Measurements from ENCODE around the gene HCK.
"Not testable (repeated sequence)": the region's sequence is repeated elsewhere in the genome, so short reads cannot be mapped to it uniquely, and the experiment has no call there.

HCK gene

DNA sequence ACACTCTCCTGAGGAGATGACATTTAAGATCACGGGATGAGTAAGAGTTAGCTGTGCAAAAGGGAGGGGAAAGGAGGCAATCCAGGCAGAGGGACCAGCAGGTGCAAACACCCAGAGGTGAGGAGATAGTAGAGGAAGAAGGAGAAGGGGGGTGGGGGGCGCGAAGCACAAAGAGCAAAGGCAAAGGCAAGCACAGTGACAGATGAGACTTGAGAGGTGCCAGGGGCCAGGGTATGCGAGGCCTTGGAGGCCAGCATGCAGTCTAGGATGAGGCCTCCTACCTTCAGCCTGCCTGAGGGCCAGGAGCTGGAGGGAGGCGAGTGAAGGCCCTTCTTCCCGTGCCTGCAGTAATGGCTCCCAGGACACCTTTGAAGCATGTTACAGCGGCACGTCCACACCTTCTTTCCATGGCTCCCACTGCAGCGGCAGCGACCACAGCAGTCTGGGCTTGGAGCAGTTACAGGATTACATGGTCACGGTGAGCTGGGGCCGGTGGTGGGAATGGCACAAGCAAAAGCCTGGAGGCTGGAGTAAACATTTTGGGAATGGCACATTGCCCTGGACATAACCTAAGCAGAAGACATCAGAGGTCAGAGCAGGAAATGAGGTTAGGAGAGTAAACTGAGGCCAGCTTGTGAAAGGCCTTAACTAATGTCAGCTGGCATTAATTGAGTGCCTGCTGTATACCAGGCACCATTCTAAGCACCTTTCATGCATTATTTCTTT lies 23.2 kb upstream of the HCK start:
- DNase-seq: no peak

DNA sequence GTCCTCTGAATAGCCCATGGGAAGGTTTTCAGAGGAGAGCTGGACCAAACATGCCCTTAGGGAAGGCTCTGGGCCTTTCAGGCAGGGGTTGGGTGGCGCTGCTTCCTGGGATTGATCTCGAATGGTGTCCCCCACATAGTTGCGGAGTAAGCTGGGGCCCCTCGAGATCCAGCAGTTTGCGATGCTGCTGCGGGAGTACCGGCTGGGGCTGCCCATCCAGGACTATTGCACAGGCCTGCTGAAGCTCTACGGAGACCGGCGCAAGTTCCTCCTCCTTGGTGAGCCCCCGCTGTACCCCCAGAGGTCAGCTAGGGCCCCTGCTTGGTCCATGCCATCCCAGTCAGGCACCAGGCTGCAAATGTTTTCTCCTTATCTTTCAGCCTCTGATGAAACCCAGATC lies 22.5 kb upstream of the HCK start:
- DNase-seq: no peak

GRCh38 chr20:32031007-32031958 lies 20.8 kb upstream of the HCK start:
- DNase-seq: peak in 39 of 56 donors; percentile 12 to 71 (median 37)

DNA sequence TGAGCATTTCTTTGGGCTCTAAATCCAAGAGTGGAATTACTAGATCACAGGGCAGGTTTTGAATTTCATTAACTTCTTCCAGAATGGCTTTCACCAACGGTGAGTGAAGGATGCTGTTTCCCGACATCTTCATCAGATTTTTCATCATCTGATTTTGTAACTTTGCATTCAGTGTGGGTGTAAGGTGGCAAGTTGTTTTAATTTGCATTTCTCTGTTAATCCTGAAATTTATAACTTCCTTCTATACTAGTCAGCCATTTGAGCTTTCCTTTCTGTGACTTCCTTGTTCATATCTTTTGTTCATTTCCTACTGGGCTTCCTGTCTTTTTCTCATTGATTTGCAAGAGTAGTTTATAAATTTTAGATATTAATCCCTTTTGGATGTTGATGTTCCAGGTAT lies 18.7 kb upstream of the HCK start:
- DNase-seq: no peak

DNA sequence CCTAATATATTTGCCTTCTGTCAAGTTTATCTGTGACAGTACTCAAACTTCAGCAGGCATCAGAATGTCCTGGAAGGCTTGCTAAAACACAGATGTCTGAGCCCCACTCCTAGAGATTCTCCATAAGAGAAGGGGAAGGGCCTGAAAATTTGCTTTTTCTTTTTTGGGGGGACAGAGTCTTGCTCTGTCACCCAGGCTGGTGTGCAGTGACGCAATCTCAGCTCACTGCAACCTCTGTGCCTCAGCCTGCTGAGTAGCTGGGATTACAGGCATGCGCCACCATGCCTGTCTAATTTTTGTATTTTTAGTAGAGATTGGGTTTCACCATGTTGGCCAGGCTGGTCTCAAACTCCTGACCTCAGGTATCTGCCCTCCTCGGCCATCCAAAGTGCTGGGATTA lies 18.3 kb upstream of the HCK start:
- not testable (repeated sequence) for DNase-seq

DNA sequence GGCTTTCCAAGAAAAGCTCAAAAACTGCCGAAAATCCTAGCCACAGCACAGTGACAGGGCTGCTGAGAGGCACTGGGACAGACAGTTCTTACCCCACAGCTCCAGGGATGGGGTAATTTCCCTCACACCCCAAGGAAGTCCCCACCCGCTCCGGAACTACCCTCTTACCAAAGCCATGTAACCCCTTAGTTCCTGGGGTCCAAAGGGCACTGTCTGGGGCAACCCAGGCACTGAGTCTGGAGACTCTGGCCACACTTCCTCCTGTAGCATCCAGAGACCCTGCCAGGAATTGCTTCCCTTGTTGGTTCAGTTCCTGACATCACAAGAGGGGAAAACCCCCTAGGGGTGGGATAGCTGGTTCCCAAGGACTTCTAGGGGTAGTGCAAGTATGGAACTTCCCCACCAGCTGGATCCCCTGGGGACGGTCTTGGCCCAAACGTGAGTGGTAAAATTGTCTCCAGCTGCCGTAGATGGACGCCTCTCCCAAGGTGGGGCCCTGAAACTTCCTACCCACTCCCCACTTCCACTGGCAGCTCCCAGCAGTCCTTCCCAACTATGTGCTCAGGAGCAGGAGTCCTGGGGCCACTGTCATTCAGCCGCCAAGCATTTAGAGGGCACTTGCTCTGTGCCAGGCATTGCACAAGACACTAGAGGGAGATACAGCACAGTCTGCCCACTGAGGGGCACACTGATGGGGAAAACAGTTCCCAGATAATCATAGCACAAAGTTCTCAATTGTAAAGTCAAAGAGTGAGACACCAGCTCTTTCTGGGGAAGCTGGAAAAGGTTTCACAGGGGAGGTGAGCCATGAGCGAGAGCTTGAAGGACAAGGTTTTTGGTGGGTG lies 17.2 kb upstream of the HCK start:
- DNase-seq: no peak

DNA sequence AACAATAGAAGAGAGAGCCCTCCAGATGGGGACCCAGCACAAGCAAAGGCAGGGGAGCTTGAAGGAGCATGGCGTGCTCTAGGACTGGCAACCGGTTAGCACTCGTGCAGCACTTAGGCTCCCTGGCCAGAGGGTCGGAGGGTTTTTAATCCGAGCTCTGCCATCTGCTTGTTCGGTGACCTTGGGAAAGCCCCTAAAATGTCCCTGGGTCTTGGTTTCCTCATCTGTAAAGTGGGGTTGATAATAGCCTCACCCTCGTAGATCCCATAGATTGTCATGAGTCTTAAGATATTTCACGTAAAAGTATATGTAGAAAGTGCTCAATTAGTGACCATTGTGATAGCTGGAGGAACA lies 16.6 kb upstream of the HCK start:
- DNase-seq: no peak

GRCh38 chr20:32036252-32036651 lies 15.8 kb upstream of the HCK start:
- no peak for DNase-seq

- DNase-seq: no peak
Observed at GRCh38 chr20:32036716-32037485, 15.1 kb upstream of the HCK start.

GRCh38 chr20:32037929-32038328 lies 14.1 kb upstream of the HCK start:
- DNase-seq: no peak

DNA sequence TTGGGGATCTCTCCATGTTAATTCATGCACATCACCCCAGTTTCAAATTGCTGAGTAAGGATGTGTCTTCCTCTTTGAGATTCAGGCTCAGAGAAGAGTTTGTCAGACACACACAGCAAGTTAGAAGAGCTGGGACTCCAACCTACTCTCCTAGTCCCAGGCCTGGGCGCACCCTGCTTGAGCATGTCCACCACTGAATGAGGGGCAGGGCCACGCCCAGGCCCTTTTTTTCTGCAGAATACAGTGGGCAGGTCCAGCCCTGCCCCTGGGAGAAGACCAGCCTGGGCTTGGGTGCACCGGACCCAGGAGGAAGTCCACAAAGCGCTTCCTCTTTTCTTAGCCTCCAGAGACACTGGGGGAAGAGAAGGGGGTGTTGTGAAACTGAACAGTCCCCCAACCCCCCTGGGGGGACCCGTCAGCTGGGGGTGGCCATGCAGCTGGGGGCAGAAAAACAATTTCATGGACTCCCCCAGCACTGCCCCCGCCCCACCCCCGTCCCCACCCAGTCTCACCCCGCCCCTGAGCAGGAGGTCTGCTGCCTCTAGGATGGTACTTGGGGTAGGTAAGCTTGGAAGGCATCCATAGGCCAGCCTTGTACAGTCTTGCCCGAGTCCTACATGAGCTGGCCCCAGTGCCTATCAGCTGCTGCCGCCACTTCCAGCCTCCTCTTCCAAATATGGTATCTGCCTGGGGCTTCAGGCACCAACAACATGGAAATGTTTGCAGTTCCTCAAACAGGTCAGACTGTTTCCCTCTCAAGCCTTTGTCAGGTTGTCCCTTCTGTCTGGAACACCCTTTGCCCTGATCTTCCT lies 11.7 kb upstream of the HCK start:
- peak in 14 of 56 donors; percentile 7 to 53 (median 27) for DNase-seq

- DNase-seq: no peak
Observed at GRCh38 chr20:32045999-32046398, 6.0 kb upstream of the HCK start.

GRCh38 chr20:32050324-32050841 lies 1.7 kb upstream of the HCK start:
- no peak for DNase-seq

- peak in 15 of 56 donors; percentile 12 to 53 (median 21) for DNase-seq
Observed at GRCh38 chr20:32050851-32051556, 1.0 kb upstream of the HCK start.

DNA sequence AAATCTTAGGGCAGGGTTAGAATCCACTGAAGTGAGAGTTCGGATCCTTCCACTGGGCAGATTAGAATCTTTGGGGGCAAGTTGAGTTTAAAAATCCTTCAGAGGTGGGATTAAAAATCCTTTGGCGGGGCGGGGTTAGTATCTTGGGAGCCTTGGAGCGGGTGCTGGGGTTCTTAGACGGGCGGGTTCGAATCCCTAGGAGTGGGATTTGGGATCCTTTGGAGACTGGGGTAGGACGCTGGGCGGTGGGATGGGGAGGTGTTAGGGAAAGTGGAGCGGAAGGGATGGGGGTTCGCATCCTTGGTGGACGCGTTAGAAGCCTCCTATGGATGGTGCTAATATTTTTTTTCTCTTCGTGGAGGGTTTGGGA lies 337 bp upstream of the HCK start:
- DNase-seq: no peak

DNA sequence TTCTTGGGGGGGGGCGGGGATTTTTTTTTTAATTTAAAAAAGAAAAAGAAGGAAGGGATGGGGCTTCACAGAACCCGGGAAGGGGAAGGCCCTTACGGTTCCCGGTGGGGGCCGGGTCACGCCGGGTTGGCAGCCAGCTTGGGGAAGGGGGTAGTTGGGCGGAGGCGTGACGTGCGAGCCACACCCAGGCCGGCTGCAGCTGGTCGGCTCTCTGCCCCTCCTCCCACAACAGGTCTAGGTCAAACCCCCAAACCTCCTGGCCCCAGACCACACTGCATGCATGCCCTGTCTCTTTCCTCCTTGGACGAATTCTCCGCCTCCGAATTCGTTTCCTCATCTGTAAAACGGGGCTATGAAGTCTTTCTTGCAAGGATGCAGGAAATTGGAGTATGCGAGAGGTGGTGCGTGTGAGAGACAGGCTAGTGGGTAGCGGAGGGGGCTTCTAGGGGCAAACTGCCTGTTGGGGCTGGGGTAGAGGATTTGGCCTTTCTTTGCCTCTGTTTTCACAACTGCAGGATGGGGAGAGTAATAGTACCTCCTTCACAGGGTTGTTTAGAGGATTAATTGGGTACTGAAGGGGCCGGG lies 828 bp downstream of the HCK start:
- DNase-seq: peak in 4 of 56 donors; percentile 10 to 28 (median 21)

- no peak for DNase-seq
Observed at GRCh38 chr20:32053648-32054047, 1.6 kb downstream of the HCK start.

DNA sequence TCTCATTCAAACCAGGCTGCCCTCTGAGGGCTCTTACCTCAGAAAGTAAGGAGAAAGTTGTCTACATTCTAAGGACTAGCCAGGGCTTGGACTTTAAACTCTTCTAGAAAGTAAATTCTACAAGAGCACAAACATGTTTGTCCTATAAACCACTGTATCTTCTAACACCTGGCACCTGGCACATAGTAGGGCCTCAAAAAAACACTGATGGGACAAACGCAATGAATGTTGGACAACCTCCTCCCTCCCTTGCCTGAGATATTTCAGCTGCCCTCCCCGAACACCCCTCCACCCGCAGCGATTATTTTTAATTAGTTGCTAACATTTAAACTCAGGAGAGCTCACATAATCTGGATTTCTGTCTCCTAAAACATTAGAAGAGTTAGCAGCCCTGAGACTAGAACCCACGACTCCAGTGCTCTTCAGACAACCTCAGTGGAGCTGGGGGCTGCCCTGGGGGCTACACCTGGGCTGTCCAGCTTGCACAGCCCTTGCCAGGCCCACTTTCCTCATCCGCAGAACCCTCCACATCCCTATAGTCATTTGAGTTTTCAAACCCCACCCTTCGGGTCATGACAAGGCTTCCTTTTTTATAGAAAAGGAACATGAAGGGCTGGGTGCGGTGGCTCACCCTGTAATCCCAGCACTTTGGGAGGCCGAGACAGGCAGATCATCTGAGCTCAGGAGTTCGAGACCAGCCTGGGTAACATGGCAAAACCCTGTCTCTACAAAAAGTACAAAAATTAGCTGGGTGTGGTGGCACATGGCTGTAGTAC lies 4.9 kb downstream of the HCK start:
- DNase-seq: no peak
